T-helper 2 cell treated with Interferon-gamma antibody and Interleukin-4, amounts not matched to agents 5 μg/mL and 100 μg/mL, for 36 hours (primary cell): ENCODE measurements around the gene APOM.

Experiments used
- DNase-seq: peaks from one replicate; pipeline ENCODE4 v3.0.0; 2021; ENCODE audit warnings: low spot score
- H3K27ac Mint-ChIP-seq: one replicate; pipeline ENCODE4 v1.8.0; 2021; ENCODE audit warnings: mild to moderate bottlenecking, mixed read lengths
- H3K27me3 Mint-ChIP-seq: one replicate; pipeline ENCODE4 v1.8.0; 2021; ENCODE audit warnings: low read depth, mixed read lengths
- H3K36me3 Mint-ChIP-seq: one replicate; pipeline ENCODE4 v1.8.0; 2021; ENCODE audit warnings: low read depth, mixed read lengths
- H3K4me1 Mint-ChIP-seq: one replicate; pipeline ENCODE4 v1.8.0; 2021; ENCODE audit warnings: low read depth, mixed read lengths
- H3K4me3 Mint-ChIP-seq: one replicate; pipeline ENCODE4 v1.8.0; 2022; ENCODE audit warnings: mild to moderate bottlenecking, moderate library complexity, mixed read lengths
- H3K9me3 Mint-ChIP-seq: one replicate; pipeline ENCODE4 v1.8.0; 2021; ENCODE audit warnings: mixed read lengths

The APOM gene

DNA sequence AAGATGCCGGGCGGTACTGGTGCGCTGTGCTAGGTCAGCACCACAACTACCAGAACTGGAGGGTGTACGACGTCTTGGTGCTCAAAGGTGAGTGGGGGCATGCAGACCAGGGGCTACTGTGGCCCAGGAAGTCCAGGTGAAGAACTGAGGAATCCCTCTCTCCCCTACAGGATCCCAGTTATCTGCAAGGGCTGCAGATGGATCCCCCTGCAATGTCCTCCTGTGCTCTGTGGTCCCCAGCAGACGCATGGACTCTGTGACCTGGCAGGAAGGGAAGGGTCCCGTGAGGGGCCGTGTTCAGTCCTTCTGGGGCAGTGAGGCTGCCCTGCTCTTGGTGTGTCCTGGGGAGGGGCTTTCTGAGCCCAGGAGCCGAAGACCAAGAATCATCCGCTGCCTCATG is 52.0 kb downstream of the APOM start:
- Mint-ChIP-seq H3K27ac (no peak overlapping the region), H3K4me1 (peaks cover 16% of the 10 kb centered on the region), H3K27me3 (peaks cover 2% of the 10 kb centered on the region), H3K9me3 (no peaks in the 10 kb centered on the region), H3K36me3 (no peaks in the 10 kb centered on the region), H3K4me3 (no peak overlapping the region)
- DNase-seq: no peak
